ENCODE results near the gene BRIP1.

GRCh38 chr17:61768405-61768804 is 94.9 kb downstream of the BRIP1 start:
- no peak for TF ChIP-seq CTCF (conservative IDR thresholded peaks at IDR 0.05 in 1 of 2, IDR thresholded peaks at IDR 0.05 in 1 of 2; ENCODE audit: low read depth in 1 of 2, low read length in 2 of 2)
- no peak for TF ChIP-seq EZH2 (IDR thresholded peaks at IDR 0.05; ENCODE audit: low read length, missing control alignments)
